Endometrial microvascular endothelial cells (primary cell): Measurements from ENCODE around the gene SLC19A1. TPM values are rescaled to one million over a fixed set of nuclear protein-coding genes. Genes with fewer than 3 reads are reported as not detected.

Source experiments
- in situ Hi-C: cut with HindIII; loops from 2 replicates; pipeline ENCODE4 v1.10.0; 2017; ENCODE audit warnings: low sequenced_read_pairs, low pct_unique_long_range_greater_than_20kb; ENCODE audit errors: inconsistent ontology term
- total RNA-seq: library from RNA; depleted of rRNA; stranded (reverse); fragments of >200 nt; gene quantifications from one replicate; pipeline ENCODE4 v1.2.3, GENCODE V29; 2015; ENCODE audit errors: inconsistent ontology term

SLC19A1 gene
- total RNA-seq, 1 donor from 2014 or later = 32.3 TPM

DNA sequence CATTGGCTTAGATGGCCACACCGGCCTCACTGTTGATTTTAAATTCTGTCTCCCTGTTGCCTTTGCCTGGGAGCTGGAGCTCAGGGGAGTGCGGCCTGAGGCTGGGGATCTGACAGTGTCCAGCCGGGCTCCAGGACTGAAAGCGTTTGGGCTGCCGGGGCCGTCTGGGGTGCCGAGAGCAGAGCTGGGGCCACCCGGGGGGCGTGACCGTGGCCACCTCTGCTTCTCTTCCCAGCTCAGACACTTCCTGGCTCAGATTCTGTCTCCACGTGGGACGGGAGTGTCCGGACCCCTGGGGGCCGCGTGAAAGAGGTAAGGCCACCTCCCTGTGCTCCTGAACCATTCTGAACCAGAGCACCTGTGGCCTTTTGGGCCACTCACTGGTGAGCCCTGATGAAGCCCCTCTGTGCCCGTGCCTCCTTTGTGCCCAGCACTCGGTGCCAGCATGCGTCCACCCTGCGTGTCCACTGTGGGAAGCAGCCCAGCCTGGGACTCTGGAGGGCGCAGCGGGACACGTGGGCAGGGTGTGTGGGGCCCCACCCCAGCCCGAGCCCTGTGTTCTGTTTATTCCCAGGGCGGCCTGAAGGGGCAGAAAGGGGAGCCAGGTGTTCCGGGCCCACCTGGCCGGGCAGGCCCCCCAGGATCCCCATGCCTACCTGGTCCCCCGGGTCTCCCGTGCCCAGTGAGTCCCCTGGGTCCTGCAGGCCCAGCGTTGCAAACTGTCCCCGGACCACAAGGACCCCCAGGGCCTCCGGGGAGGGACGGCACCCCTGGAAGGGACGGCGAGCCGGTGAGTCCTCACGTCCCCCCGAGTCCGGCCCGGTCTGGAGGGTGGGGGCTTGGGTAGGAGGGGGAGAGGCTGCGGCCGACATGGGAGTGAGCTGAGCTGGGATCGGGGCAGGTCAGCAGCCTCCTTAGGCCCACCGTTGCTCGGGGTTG lies 64.8 kb downstream of the SLC19A1 start:
- in situ Hi-C loops = no loop called here

DNA sequence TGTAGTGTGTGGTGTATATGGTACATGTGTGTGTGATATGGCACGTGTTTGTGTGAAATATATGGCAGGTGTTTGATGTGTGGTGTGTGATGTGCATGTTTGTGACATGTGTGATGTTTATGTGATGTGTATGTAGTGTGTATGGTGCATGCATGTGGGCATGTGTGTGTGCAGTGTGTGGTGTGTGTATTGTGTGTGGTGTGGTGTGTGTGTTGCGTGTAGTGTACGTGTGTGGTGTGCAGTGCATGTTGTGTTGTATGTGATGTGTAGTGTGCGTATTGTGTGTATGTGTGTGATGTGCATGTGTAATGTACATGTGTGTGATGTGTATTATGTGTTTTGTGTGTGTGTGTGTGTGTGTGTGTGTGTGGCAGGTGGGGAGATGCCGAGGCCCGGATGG lies 65.7 kb downstream of the SLC19A1 start:
- in situ Hi-C loops = no loop called here

DNA sequence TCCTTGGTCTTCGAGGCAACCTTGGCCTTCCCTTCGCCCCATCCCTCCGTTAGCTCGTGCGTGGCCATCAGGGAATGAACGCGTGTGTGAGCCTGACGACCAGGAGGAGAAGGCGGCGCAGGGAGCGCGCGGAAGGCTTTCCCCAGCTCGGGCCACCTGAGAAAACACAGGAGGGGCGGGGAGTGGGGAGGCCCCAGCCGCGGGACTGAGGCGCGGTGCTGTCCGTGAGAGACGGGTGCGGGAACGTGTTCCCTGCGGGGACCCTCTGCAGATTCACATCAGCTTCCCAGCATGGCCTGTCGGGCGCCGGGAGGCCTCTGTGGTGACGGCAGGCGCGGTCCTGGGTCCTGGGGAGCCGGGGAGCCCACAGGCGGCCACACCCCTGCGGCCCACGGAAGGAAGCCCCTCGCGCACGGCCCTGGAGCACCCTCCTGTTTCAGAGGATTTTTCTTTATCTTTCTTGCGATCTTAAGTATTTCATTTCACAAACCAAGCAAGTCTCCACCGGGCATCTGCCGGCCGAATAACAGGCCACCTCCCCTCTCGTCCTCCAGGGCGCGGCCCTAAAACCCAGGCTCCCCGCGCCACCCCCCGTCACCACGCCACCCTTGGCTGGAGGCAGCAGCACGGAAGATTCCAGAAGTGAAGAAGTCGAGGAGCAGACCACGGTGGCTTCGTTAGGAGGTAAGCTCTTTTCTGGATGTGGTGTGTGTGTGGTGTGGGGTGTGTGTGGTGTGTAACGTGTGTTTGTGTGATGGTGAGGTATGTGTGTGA lies 66.3 kb downstream of the SLC19A1 start:
- in situ Hi-C loops = no loop called here

DNA sequence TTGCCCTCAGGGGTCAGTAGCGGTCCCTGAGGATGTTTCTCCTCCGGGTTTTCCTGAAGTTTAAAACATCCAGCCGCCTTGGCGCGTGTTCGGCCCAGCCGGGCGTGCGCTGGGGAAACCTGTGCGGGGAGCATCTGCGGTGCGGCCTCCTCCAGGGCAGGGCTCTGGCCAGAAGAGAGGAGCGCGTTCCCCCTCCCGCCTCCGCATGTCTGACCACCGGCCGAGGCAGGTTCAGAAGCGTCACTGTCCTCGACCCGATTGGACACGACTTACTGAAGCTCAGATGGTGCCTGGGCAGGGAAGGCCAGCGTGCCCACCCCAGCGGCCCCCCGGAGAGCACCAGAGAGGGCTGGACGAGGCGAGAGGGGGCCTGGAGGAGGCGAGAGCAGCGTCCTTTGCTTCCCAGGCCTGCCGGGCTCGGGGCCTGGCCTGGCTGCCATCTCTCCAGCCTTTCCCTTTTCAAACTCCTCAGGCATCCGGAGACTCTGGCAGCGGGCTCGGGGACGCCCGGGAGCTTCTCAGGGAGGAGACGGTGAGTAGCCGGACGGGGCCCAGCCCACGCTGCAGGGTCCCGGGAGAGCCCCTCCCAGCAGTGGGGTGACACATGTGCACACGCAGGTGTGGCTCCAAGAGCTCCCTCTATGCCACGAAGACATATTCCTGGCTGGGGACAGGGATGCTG lies 67.1 kb downstream of the SLC19A1 start:
- in situ Hi-C loops = no loop called here

DNA sequence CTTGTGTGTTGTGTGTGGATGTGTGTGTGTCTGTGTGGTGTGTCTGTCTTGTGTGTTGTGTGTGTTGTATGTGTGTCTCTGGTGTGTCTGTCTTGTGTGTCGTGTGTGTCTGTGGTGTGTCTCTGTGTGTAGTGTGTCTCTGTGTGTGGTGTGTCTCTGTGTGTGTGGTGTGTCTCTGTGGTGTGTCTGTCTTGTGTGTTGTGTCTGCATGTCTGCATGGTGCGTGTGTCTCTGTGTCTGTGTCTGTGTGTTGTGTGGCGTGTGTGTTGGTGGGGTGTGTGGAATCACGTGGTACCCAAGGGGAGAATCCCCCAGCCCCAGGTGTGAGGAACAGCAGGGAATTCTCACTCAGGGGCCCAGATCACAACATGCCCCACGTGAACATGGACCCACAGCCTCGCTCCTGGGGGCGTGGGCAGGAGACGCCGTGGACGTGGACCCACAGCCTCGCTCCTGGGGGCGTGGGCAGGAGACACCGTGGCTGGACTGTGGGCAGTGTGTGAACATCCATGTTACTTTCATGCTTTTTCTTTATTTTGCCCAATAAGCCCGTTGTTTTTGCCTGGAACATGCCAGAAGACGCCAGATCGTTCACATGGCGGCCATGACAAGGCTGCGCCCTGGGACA lies 67.8 kb downstream of the SLC19A1 start:
- in situ Hi-C loops = no loop called here

DNA sequence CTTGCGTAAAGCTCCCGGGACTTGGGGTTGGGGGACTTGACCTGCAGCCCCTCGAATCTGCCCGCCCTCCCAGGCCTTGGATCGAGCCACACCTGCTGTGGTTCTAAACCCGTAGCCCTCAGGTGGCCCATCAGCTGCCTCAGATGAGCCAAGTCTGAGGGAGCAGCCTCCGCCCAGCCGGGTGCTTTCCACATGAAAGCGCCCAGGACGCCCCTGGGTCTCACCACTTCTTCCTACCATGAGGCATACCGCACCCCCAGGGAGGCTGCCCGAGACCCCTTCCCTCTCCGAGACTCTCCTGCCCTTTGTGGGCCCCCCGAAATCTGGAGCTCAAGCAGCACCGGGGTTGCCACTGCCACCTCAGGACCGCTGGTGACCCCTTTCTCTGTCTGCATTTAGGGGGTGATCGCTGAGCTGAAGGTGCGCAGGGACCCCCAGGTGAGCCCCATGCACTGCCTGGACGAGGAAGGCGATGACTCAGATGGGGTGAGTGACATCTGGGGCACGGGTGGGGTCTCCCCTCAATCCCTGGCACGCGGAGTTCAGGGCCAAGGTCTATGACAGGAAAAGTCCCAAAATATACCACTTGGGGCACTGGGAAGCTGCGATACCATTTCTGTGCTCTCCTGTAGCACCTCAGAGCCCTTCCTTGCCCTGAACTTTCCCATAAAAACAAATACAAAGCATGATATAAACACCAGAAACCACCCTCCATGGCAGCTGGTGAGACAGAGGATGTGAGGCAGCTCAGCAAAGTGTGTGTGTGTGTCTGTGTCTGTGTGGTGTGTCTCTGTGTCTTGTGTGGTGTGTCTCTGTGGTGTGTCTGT lies 68.5 kb downstream of the SLC19A1 start:
- in situ Hi-C loops = no loop called here

DNA sequence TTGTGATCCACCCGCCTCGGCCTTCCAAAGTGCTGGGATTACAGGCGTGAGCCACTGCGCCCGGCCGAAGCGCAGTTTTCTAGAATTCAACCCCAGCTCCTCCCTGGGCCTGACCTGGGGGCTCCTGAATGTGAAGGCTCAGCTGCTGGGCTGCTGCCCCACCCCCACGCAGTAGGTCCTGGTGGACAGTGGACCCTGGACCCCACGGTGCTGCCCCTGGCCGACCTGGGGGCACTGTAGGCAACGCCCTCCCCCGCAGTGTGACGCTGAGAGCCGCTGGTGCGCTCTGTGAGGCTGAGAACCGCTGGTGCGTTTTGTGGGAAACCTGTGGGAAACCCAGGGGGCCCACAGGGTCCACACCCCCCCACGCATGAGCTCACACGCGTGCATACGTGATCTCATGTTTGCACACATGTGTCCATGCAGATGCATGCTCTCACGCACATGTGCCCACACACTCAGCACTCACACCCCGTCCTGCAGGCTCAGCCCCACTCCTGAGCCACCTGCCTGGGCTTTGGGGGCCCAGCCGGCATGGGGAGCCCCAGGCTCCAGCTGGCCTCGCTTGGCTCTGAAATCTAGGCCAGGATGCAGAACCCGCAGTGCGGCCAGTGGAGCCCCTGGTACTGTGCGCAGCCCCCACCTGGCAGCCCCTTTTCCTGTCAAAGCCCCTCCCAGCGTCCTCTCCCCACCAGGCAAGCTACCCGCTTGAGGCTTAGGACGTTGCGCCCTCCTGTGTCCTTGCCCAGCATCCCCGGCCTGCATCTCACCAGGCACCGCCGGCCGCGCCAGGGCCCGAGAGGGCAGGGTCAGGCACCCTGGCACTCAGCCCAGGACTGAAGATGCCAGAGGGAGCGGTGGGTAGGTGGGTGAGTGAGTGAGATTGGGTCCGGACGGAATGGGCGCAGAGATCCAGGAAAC lies 69.5 kb downstream of the SLC19A1 start:
- in situ Hi-C loops = no loop called here

DNA sequence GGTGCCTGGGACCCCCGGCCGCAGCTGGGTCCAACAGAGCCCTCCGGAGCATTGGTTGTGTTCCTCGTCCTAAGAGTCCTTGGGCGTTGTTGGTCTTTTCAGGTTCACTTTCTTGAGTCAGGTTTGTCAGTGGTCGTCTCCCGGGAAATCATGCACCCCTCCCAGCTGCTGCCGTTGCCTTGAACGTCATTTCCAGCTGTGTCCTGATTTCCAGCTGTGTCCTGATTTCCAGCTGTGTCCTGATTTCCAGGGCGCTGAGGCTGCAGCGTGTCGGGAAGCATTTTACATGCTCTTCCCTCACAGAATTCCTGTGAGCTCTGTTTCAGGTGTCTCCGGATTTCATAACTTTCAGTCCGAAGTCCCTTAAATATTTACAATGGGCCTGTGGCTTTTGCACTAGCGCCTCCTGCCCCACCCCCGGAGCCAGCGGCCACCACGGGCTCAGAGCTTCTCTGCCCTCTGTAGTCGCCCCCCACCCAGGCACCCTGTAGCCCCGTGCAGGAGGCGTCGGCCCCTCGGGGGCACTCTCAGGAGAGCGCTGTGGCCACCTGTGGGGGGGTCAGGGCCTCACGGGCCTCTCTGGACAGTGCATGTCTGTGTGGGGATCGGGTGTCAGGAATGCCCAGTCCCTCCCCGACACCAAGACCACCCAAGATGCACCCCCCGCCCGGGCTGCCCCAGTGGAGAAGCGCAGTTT lies 70.6 kb downstream of the SLC19A1 start:
- in situ Hi-C loops = no loop called here

DNA sequence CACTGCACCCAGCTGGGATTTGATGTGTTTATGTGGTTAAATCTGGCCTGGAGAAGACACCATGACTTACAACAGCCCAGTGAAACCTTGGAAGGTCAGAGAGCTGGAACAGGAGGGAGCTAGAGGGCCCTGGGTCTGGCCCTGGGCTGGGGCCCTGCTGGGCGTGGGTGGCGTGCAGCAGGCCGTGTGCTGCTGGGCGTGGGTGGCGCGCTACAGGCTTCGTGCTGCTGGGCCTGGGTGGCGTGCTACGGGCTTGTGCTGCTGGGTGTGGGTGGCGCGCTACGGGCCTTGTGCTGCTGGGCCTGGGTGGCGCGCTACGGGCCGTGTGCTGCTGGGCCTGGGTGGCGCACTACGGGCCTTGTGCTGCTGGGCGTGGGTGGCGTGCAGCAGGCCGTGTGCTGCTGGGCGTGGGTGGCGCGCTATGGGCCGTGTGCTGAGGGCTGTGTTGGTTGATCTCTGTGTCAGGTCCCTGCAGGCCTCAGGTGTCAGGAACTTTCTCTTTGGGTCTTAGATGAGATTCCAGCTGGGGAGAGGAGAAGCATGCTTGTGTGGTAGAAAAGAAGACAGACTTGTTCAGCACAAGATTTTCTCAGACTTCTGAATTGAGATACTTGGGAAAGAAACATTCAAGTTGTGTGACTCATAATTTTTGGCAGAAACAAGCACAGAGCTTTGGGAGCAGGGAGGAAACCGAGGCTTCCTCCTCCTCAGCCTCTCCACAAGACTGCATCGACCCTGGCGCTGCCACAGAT lies 71.3 kb downstream of the SLC19A1 start:
- in situ Hi-C loops = no loop called here

DNA sequence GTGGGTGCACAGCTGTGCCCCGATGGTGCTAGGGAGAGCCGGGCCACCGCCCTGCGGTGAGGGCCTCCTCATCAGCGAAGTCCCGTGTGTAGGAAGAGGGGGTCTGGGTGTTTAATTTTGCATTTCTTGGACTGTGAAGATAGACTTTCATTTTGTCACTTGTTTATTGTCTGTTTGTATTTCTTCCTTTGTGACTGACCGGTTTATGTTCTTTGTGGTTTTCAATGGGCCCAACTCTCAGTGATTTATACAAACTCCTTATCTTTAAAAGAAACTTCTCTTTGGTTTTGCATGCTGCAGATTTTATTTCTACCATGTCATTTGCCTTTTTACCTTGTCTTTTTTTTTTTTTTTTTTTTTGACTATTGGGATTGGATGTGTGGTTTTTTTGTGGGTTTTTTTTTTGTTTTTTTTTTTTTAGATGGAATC lies 72.1 kb downstream of the SLC19A1 start:
- in situ Hi-C loops = no loop called here

DNA sequence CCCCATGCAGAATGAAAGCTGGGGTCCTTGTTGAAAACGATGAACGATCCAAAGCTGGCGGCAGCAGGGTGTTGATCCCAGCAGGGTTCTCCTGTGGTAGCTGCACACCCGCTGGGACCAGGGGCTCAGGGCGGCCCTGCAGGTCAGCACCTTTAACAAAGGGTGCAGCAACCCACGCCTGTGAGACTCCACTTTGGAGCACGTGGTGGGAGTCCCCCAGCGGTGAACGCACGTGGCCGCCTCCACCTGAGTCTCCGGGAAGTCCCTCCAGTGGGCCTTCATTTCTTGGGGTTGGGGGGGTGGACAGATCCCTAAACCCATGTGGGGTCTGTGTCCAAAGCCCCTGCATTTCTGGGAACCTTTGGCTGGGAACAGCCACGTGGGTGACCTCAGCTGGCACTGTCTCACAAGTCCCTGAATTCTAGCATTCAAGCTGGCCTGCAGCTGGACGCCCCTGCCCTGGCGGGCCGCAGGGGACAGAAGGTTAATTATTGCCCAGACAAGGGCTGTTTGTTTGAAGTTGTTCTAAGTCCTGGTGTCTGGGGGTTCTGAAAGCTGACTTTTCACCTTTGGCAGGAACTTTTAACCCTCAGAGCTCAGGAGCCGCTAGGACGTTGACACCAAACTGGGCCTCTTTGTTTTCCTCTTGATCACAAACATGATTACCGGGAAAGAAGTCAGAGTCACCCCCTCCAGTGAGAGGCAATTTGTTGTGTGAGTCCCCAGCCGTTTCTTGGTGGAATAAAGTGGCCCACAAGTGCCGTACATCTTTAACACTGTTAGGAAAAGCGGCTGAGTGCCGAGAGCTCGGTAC lies 72.8 kb downstream of the SLC19A1 start:
- in situ Hi-C loops = no loop called here

DNA sequence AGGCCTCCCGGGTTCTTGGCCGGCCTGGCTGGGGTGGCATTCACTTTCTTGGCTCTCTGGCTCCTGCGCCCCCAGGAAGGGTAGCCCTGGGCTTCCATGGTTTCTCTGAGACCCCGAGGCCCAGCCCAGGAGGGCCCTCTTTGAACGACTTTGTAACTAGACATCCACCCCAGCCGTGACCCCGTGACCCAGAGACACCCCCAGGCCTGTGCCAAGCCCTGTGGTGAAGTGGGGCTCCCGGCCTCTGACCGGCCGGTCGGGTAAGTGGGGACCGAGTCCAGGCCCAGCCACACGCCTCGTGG lies 73.3 kb downstream of the SLC19A1 start:
- in situ Hi-C loops = no loop called here

DNA sequence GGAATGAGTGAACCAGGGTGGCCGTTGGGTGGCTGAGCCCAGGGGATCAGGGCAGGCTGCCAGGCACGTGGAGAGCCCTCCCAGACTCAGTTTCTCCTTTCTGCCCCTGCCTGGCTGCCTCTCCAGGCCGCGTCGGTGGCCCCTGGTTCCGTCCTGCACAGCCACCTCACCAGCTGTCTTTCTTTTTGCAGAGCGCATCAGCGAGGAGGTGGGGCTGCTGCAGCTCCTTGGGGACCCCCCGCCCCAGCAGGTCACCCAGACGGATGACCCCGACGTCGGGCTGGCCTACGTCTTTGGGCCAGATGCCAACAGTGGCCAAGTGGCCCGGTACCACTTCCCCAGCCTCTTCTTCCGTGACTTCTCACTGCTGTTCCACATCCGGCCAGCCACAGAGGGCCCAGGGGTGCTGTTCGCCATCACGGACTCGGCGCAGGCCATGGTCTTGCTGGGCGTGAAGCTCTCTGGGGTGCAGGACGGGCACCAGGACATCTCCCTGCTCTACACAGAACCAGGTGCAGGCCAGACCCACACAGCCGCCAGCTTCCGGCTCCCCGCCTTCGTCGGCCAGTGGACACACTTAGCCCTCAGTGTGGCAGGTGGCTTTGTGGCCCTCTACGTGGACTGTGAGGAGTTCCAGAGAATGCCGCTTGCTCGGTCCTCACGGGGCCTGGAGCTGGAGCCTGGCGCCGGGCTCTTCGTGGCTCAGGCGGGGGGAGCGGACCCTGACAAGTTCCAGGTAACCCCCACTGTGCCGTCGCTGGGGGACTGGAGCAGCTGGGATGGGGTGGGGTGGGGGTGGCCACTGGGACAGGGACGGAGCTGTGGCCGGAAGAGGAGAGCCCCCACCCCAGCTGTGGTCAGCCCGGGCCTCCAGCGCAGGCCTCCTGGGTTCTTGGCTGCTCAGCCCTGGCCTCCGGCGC lies 73.9 kb downstream of the SLC19A1 start:
- in situ Hi-C loops = no loop called here

DNA sequence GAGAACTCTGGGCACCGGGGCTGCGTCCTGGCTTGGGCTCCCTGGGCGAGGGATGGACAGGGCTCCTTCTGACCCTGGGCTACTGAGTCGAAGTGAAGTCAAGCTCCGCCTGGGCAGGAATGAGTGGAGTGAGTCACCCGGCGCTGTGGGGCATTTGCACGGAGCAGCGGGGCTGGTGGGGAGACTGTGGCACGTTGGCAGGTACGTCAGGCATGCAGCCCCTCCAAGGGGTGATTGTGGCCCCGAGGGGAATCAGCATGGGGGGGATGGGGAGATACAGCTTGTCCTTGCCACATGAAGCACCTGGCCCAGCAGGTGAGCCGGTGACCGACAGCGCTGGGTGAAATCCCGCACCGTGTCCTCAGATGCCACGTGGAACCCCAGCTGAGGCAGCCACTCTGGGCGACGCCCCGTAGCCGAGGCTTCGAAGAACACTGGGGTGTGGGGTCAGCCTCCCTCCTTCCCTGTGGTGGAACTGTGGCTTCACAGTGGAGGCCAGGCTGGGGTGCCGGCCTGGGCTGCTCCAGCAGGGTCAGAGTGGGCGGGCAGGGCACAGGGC lies 74.9 kb downstream of the SLC19A1 start:
- in situ Hi-C loops = no loop called here
